Type B pancreatic cell (in vitro differentiated cells): ENCODE data around the gene PIWIL4. TPM values are rescaled to one million over a fixed set of nuclear protein-coding genes. Genes with fewer than 3 reads are reported as not detected.

Source experiments
- DNase-seq: peaks from one replicate; pipeline ENCODE4 v3.0.0; 2021; ENCODE audit warnings: mixed read lengths; ENCODE audit not compliant: unreplicated experiment; ENCODE audit errors: extremely low spot score
- H3K27ac Mint-ChIP-seq: 2 replicates; pipeline ENCODE4 v1.8.0; 2021; ENCODE audit warnings: mild to moderate bottlenecking, mixed read lengths
- H3K27me3 Mint-ChIP-seq: 2 replicates; pipeline ENCODE4 v1.8.0; 2021; ENCODE audit warnings: mixed read lengths
- H3K36me3 Mint-ChIP-seq: 2 replicates; pipeline ENCODE4 v1.8.0; 2021; ENCODE audit warnings: mixed read lengths
- H3K4me1 Mint-ChIP-seq: one replicate; pipeline ENCODE4 v1.8.0; 2021; ENCODE audit warnings: mixed read lengths; ENCODE audit not compliant: unreplicated experiment
- H3K4me3 Mint-ChIP-seq: 2 replicates; pipeline ENCODE4 v1.8.0; 2021; ENCODE audit warnings: mild to moderate bottlenecking, mixed read lengths
- H3K9me3 Mint-ChIP-seq: 2 replicates; pipeline ENCODE4 v1.8.0; 2021; ENCODE audit warnings: mixed read lengths
- CTCF ChIP-seq: fragments of 200-600 bp; sonication (generic); conservative IDR thresholded peaks from 2 replicates; pipeline ENCODE4 v1.5.0; 2021; ENCODE audit warnings: antibody characterized with exemption, mild to moderate bottlenecking
- total RNA-seq: library from RNA; stranded (reverse); gene quantifications from 2 replicates; pipeline ENCODE4 v1.2.1, GENCODE V29; 2021; ENCODE audit warnings: low replicate concordance

PIWIL4 gene
- total RNA-seq, 1 donor from 2014 or later = 4.2 TPM

DNA sequence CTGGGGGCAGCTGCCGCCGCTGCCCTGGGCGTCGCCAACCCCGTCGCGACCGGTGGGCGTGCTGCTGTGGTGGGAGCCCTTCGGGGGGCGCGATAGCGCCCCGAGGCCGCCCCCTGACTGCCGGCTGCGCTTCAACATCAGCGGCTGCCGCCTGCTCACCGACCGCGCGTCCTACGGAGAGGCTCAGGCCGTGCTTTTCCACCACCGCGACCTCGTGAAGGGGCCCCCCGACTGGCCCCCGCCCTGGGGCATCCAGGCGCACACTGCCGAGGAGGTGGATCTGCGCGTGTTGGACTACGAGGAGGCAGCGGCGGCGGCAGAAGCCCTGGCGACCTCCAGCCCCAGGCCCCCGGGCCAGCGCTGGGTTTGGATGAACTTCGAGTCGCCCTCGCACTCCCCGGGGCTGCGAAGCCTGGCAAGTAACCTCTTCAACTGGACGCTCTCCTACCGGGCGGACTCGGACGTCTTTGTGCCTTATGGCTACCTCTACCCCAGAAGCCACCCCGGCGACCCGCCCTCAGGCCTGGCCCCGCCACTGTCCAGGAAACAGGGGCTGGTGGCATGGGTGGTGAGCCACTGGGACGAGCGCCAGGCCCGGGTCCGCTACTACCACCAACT is 22.4 kb upstream of the PIWIL4 start:
- H3K4me3 Mint-ChIP-seq = peak overlapping the region; percentile 94
- no peak for TF ChIP-seq CTCF
- H3K27me3 Mint-ChIP-seq = peaks cover 5% of the 10 kb centered on the region
- H3K27ac Mint-ChIP-seq = peak overlapping the region; percentile 91
- peaks cover 29% of the 10 kb centered on the region for H3K4me1 Mint-ChIP-seq
- peaks cover 6% of the 10 kb centered on the region for H3K9me3 Mint-ChIP-seq
- DNase-seq = peak; percentile 70
- H3K36me3 Mint-ChIP-seq = peaks cover 14% of the 10 kb centered on the region

DNA sequence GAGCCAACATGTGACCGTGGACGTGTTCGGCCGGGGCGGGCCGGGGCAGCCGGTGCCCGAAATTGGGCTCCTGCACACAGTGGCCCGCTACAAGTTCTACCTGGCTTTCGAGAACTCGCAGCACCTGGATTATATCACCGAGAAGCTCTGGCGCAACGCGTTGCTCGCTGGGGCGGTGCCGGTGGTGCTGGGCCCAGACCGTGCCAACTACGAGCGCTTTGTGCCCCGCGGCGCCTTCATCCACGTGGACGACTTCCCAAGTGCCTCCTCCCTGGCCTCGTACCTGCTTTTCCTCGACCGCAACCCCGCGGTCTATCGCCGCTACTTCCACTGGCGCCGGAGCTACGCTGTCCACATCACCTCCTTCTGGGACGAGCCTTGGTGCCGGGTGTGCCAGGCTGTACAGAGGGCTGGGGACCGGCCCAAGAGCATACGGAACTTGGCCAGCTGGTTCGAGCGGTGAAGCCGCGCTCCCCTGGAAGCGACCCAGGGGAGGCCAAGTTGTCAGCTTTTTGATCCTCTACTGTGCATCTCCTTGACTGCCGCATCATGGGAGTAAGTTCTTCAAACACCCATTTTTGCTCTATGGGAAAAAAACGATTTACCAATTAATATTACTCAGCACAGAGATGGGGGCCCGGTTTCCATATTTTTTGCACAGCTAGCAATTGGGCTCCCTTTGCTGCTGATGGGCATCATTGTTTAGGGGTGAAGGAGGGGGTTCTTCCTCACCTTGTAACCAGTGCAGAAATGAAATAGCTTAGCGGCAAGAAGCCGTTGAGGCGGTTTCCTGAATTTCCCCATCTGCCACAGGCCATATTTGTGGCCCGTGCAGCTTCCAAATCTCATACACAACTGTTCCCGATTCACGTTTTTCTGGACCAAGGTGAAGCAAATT is 21.7 kb upstream of the PIWIL4 start:
- H3K9me3 Mint-ChIP-seq = peaks cover 6% of the 10 kb centered on the region
- H3K36me3 Mint-ChIP-seq = peaks cover 16% of the 10 kb centered on the region
- no peak for TF ChIP-seq CTCF
- peaks cover 5% of the 10 kb centered on the region for H3K27me3 Mint-ChIP-seq
- peak; percentile 71 for DNase-seq
- H3K4me1 Mint-ChIP-seq = peaks cover 29% of the 10 kb centered on the region
- H3K27ac Mint-ChIP-seq = peak overlapping the region; percentile 91
- H3K4me3 Mint-ChIP-seq = peak overlapping the region; percentile 94

DNA sequence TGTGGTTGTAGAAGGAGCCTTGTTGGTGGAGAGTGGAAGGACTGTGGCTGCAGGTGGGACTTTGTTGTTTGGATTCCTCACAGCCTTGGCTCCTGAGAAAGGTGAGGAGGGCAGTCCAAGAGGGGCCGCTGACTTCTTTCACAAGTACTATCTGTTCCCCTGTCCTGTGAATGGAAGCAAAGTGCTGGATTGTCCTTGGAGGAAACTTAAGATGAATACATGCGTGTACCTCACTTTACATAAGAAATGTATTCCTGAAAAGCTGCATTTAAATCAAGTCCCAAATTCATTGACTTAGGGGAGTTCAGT is 21.1 kb upstream of the PIWIL4 start:
- Mint-ChIP-seq H3K9me3 (peaks cover 6% of the 10 kb centered on the region), H3K4me3 (peak overlapping the region; percentile 94), H3K27me3 (peaks cover 5% of the 10 kb centered on the region), H3K27ac (peak overlapping the region; percentile 91), H3K36me3 (peaks cover 18% of the 10 kb centered on the region), H3K4me1 (peaks cover 29% of the 10 kb centered on the region)
- no peak for TF ChIP-seq CTCF
- no peak for DNase-seq

- peak overlapping the region; percentile 94 for H3K4me3 Mint-ChIP-seq
- H3K9me3 Mint-ChIP-seq = peaks cover 6% of the 10 kb centered on the region
- peaks cover 29% of the 10 kb centered on the region for H3K4me1 Mint-ChIP-seq
- peaks cover 5% of the 10 kb centered on the region for H3K27me3 Mint-ChIP-seq
- no peak for TF ChIP-seq CTCF
- peaks cover 18% of the 10 kb centered on the region for H3K36me3 Mint-ChIP-seq
- peak overlapping the region; percentile 91 for H3K27ac Mint-ChIP-seq
- DNase-seq = no peak
Measured at GRCh38 chr11:94546886-94547285, 20.3 kb upstream of the PIWIL4 start.

GRCh38 chr11:94549146-94549545 is 18.0 kb upstream of the PIWIL4 start:
- Mint-ChIP-seq H3K4me1 (peaks cover 19% of the 10 kb centered on the region), H3K27me3 (no peaks in the 10 kb centered on the region), H3K36me3 (peaks cover 18% of the 10 kb centered on the region), H3K27ac (peak overlapping the region; percentile 4), H3K4me3 (peak overlapping the region; percentile 94), H3K9me3 (no peaks in the 10 kb centered on the region)
- DNase-seq = no peak
- TF ChIP-seq CTCF = no peak
